Activated CD4-positive, CD25-positive, alpha-beta regulatory T cell treated with anti-CD3 and anti-CD28 coated beads, Interleukin-2, amount 50 U/mL, for 16 hours (primary cell): ENCODE measurements around the gene IL24.

ENCODE experiments used
- DNase-seq: peaks from one replicate; pipeline ENCODE4 v3.0.0-alpha.2; 2020; ENCODE audit warnings: low read depth, low spot score

Gene IL24

DNA sequence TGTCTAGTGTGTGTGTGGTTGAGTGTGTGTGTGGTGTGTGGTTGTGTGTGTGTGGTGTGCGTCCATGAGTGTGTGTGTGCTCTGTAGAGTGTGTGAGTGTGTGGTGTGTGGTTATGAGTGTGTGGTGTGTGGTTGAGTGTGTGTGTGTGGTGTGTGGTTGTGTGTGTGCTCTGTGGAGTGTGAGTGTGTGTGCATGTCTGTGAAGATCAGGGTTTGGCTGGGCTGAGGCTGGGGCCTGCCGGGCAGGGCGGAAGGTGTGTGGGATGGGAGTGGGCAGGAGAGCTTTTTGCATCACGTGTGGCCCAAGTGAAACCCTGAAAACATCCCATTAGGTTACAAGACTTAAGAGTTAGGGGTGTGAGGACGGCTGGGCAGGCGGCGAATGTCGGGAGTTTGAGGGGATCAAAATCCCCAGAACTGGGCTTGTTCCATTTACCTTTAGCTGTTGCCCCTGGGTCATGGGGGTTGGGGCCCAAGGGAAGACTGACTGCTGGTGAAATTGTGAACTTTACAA, 27.4 kb downstream of the IL24 start:
- no peak for DNase-seq

DNA sequence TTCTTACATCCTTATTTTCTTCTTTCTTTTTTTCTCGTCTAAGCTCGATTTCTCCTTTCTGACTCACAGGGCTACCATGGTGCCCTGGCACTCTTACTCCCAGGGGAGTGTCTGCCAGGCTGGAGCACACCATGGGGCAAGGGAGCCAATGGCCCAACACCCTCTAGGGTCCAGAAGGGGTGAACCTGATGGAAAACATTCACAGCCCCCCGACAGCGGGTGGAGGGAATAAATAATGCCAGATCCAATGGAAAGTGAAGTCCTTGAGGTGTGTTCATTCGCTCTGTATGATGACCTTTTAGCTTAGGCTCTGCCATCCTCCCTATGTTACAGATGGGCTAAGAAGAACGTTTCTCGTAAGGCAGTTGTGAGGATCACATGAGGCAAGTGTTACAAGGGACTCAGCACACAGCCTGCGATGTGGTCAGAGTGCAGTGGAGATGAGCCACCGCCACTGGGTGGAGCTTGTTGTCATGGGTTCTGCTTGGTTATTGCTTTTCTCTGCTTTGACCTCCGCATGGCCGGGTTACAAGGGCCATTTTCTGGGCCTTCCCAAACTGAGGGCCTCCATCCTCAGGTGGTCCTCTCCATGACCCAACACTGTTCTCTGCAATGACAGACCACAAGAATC, 28.0 kb downstream of the IL24 start:
- DNase-seq: no peak

DNA sequence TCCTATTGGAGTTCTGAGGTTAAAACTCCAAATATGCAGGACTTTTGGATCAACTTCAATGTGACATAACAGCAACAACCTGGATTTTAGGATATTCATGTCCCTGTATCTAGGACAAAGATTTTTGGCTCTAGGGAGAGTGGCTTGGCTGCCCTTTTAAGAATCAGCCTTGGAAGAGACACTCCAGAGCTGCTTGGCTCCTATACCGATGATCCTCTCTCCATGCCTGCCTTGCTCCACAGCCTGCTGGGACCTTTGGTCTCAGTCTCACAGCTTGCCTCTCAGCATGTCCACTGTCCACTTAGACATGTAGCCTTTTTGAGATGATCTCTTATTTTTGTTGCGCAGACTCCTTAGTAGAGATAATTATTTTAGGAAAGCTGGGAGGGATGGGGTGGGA, 29.0 kb downstream of the IL24 start:
- DNase-seq: no peak

DNA sequence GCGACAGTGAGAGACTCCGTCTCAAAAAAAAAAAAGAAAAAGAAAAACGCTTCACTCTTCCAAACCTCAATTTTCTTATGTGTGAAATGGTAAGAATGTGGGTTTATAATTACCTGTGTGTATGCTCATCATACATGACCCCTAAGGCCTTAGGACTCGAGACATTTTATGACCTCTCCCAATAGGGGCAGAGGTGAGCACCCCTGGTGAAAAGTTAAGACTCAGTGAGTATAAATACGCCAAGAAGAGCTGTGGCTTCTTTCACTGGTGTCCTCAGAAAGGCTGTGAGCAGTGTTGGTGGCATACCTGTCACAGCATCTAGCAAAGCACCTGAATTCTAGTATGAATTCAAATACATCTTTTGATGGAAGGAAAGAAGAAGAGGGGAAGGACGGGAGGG, 32.3 kb downstream of the IL24 start:
- no peak for DNase-seq

DNA sequence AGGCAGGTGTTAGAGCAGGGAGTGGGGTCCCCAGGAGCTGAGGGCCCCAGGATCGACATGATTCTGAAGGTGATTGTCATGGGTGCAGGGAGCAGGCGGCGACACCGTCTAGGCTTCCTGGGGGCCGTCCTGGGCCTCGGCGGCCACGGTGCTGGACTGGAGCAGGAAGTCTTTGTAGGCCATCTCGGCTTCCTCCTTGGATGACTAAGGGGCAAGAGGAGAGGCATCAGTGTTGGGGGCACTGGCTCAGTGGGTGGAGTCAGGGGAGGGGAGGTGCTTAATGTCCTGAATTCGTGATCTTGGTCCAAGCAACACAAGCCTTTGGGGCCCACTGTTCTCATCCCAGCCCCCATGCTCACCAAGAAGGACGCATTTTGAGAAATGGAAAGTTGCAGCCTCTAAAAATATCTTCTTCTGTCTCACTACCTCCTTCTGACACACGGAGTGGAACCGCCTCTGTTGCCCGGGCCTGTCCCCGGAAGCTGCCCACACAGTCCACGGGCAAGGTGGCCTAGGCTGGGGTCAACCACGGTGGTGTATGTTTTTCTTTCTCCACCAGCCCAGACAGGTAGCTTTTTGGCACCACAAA, 33.1 kb downstream of the IL24 start:
- no peak for DNase-seq

DNA sequence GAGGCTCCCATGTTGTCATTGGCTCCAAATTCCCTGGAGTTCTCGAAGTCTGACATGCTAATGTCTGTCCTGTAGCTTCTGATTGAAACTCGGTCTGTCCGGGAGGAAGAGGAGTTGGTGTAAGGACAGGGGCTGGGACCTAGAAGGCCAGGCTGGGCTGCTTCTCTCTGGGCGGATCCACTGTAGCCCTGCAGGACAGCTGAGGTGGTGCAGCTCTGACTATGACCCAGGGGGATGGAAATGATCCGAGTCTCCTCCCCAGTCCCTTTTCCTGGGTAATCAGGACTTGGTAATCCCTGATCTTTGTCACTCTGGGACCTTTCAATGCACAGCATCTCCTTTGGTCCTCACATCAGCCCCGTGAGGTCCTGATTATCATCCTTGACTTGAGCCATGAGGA, 34.5 kb downstream of the IL24 start:
- DNase-seq: no peak

DNA sequence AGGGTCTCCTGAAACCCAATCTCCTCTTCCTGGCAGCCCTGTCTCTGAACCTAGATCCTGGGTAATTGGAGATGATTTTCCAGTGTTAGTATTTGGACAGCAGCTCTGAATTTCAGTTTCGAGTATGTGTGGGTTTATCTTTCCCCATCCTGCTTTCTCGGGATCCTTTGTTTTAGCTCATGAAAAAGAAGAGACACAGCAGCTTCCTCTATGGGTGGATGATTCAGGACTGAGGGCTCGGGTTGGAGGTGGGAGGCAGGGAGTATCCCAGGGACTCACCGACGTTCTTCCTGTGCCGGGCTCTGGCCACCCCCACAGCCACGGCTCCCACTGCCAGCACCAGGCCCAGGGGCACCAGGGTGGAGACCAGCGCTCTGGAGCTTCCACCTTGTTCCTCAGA, 34.9 kb downstream of the IL24 start:
- DNase-seq: no peak

DNA sequence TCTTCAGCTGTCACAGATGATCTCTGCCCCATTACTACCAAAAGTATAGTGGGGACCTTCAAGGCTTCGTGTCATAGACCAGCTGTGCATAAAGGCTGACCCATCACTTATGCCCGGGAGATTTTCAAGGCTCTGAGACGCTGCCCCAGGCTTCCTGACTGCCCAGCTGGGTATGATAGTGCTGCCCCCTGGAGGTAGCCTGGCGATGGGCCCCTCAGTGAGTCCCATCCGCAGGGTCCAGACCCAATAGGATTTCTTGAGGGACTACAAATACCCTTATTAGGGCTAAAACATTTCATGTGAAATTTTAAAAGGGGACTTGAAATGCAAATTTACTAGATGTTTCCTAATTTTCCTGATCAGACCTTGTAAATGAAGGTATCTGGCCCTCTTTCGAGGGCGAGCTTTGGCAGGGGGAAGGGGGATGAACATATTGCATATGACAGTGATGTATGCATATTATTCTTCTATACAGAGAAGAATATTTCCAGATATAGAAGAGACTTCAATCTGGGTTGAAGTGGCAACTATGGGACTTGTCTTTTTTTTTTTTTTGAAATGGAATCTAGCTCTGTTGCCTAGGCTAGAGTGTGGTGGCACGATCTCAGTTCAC, 36.2 kb downstream of the IL24 start:
- DNase-seq: peak; percentile 47

DNA sequence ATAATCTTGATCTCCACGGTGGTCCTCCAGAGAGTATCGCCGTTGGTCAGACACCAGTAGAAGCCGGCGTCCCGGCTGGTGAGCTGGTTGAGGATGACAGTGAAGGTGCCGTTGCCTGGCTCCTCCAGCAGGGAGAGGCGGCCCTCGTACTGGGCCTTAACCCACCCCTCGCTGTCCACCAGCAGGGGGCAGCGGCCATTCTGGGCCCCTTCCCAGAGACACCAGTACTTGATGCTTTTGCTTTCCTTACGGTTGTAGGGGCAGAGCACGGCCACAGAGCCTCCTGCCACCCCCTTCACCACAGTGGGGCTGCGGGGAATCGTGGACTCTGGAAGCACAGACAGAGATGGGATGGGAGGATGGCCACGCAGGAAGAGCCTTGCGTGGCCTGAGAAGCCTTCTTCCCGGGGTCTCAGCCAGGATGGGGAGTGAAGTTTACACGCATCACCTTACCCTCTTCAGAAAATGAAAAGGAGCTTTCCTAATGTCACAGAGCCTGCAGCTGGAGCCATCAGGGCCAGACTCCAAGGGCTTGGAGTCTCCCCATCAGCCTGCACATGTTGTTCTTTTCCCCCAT, 38.3 kb downstream of the IL24 start:
- no peak for DNase-seq

DNA sequence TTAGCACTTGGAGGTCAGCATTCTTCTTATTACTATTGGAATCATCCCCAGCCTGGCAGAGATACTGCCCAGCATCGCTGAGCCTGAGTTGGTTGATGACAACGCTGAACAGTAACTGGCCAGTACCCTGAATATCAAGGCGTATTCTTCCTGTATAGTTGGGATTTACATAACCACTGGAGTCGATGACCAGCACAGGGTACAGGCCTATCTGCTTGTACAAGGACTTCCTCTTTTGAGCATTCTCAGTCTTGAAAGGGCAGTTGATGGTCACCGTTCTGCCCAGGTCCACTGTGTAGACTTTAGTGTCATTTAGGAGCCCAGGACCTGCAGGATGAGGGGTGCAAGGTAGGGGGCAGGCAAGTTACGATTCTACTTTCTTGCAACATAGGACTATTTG, 40.2 kb downstream of the IL24 start:
- DNase-seq: no peak

DNA sequence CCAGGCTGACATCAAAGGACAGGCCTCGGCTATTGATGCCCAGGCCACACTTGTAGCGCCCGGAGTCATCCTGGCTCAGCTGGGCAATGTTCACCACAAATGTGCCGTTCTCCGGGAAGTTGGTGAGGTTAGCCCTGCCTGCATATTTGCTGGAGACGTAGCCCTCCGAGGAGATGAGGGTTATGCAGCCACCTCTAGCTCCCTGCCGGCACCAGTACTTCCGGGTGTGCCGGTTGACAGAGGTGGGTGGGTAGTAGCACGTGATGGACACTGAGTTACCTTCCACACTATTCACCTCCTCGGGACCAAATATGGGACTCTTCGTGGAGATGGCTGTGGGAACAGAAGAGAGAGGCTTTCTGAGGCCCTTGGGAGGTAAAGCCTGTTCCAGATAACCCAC, 41.9 kb downstream of the IL24 start:
- DNase-seq: no peak

DNA sequence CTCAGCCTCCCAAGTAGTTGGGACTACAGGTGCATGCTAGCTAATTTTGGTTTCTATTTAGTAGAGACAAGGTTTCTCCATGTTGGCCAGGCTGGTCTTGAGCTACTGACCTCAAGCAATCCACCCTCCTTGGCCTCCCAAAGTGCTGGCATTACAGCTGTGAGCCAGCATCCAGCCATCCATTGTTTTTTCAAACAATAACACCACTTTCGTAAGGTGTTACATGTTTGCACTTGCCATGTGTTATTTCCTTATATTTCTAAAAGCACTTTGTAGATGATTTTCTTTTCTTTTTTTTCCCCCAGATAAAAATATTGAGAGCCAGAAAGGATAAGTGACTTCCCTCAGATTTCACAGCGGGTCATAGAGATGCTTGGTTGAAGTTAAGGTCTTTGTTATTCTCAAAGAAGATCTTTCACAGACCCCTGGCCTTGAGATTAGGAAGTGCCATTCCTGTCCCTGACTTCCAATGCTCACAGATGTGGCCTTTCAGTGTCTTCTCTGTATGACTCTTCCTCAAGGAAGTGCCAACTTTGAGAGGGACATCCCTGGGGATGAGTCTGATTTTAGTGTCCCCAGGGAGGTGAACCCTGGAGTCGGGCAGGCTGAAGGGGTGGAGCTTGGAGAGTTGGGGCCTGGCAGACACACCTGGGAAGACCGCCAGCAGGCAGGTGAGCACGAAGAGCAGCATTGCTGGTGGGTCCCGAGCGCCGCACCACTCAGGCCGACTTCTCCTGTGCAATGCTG, 42.8 kb downstream of the IL24 start:
- no peak for DNase-seq

DNA sequence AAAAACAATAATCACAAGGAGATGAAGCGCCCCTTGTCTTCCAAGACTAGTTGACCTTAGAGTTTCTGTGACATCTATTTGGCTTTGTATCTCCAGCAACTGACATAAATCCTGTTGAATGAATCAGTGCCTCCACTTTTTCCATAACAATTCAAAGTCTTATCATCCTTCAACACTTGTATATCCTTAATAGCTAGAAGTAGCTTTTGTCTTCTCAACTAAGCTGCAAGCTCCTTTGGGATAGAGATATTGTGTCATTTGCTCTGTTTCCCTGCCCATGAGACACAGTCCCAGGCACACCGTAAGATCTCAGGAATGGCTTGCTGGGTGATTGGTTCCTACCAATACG, 43.3 kb downstream of the IL24 start:
- DNase-seq: no peak

DNA sequence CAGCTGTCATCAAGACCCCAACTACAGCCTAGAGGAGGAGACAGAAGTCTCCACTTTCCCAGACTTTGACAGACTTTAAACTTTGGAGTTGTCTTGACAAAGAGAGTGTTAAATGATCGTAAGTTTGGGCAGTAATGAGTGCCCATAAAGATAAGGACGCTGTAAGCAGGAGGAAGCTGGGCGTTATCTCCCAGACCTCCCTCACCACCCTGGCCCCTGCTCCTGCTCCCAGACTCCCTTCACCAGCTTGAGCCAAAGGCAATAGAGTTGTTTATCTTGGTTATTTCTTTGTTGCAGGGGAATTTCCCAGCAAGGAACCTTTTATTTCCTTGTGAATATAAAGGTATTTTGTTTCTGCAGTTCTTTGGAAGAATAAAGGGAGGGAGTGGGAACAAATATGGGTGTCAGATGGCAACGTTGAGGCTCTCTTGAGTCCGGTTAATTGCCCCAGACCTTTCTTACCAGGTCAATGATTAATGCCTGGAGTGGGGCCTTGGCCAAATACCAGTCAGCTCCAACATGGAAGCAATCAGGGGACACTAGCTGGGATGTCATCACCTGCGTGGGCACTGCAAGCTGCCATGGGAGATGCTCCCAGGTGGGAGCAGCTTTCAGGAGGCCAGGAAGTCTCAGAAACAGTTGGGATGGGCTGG, 44.6 kb downstream of the IL24 start:
- DNase-seq: no peak

DNA sequence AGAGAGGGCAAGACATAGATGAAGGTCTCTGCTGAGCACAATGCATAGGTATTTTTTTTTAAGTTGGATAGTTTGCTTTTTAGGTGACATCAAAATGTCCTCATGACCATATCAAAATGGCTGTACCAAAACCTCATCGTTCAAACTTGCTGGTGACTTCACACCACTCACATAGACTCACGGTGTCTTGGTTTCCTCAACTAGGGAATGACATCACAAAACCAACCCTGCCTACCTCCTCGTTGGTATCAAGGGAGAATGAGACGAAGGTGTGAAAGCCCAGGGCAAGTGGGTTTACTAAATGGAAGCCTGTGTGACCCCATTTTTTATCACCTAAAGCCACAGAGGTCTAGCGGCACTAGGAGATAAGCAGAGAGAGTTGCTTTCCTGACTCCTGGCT, 47.5 kb downstream of the IL24 start:
- DNase-seq: no peak

DNA sequence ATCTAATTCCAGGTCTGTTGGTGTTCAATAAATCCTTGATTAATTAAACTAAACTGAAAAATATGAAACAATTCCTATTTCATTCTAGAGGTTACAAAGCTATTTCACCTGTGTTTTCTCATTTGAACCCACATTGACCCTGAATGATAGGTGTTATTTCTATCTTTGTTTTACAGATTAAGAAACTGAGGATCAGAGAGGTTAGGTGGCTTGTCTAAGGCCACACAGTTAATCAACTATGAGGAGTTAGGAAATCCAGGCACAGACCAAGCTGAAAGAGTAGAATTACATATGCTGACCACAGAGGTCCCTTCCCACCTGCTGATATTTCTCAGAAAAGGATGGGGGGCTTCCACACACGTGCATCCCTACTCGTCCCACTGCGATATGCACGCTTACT, 48.5 kb downstream of the IL24 start:
- DNase-seq: no peak

DNA sequence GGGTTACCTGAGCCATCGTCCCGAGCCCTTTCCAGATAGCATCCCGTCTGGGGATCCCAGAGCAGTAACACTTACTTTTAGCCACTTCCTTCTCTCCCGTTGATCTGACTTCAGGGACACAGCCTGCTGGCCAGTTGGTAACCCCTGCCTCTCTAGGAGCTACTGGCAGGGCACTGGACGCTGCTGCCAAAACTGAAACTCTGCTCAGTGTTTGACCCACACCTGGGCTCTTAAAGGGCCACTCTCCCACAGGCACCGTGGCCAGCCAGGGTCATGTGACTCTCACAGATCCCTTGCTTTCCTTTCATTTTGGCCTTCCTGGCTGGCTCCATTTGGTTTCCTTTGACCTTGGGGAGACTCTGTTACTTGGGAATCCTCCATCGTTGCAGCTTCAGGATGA, 49.0 kb downstream of the IL24 start, which contains the start of gene PIGR:
Gene PIGR (minus strand): TSS at position 206 of the 400 bp plus-strand sequence. CDS start 5,935 bp downstream, outside the sequence.
- no peak for DNase-seq

DNA sequence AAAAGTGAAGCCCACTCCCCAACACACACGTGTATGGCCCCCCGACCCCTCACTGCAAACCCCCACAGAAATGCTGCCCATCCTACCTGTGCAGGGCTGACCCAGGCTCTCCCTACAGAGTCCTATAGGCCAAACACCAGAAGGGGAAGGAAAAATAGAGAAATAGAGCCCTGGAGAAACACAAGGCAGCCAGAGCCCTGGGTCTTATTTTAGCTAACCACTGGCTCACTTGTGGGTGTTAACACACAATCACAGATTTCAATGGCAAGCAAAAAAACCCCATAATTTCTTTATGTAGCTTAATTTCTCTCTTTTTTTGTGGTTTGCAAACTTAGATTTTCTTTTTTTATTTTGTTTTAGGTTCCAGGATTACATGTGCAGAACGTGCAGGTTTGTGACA, 50.0 kb downstream of the IL24 start:
- DNase-seq: no peak

DNA sequence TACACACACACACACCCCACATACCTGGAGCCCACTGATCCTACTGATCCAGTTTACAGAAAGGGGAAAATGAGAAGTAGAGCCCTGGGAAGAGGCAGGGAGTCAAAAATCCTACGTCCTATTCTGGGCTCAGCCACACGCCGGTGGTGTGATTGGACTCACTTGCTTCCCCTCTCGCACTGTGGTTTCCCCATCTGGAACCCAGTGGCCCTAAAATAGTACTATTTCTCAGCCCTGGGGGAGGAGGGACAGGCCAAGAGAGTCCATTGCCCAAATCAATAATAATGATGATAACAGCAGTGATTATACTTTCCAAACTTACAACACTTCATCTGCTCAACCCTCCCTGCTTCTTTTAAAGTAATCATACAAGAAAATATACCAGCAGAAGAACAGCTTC, 52.0 kb downstream of the IL24 start:
- DNase-seq: no peak

DNA sequence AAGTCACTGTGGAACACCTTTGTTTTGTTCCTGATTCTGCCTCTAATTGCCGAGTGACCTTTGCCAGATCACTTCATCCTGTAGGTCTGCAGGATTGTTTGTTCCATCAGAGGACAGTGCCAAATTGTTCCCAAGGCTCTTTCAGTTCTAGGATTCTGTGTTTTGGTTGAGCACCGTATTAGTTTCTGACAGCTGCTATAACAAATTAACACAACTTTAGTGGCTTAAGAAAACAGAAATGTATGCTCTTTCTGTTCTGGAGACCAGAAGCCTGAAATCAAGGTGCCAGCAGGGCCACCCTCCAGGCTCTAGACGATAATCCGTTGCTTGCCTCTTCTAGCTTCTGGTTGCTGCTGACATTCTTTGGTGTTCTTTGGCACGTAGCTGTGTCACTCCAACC, 52.4 kb downstream of the IL24 start:
- DNase-seq: no peak

DNA sequence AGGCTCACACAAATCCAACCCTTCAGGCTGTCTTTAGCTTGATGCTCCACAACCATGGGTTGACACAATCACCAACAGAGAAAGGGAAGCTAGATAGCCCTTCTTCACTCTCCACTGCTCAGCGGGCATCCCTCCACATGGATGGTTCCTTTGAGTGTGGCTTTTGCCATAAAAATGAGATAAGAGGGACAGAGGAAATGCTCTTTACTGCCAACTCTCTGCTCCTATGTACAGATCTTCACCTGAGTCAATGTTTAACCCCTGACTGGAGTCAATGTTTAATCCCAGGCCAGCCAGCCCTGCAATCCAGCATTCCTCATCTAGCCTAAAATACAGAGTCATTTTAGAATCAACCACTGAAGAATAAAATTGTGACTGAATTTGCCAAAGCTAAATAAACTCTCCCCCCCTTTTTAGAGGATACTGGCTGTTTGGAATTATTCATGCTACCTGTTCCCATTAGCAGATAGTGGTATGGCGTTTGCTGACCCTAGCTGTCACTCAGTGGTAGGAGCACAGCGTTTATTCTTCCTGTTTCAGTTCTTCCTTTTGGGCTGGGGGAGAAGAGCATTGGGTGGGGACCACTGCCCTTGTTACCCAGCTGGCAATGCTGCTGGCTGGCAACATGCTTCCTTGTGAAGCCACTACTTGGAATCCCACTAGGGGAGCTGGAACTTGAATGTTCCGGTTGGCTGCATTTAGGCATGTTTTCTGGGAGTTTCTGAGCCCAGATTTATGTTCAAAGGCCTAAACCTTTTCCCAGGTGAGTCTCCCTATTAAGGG, 54.3 kb downstream of the IL24 start:
- no peak for DNase-seq
